Endothelial cell (in vitro differentiated cells): ENCODE measurements around the gene CYP2B6. TPM values are rescaled to one million over a fixed set of nuclear protein-coding genes. Genes with fewer than 3 reads are reported as not detected.
"Not testable (repeated sequence)": the region's sequence is repeated elsewhere in the genome, so short reads cannot be mapped to it uniquely, and the experiment has no call there.

Experiments used
- DNase-seq: peaks from one replicate; pipeline ENCODE4 v3.0.0; 2021; ENCODE audit warnings: low spot score
- H3K27ac Mint-ChIP-seq: one replicate; pipeline ENCODE4 v1.8.0; 2021; ENCODE audit warnings: mixed read lengths, inconsistent platforms; ENCODE audit not compliant: unreplicated experiment
- H3K27me3 Mint-ChIP-seq: one replicate; pipeline ENCODE4 v1.8.0; 2021; ENCODE audit warnings: mild to moderate bottlenecking, moderate library complexity, mixed read lengths, inconsistent platforms; ENCODE audit not compliant: unreplicated experiment
- H3K36me3 Mint-ChIP-seq: one replicate; pipeline ENCODE4 v1.8.0; 2021; ENCODE audit warnings: mild to moderate bottlenecking, low read depth, mixed read lengths, inconsistent platforms; ENCODE audit not compliant: unreplicated experiment
- H3K4me1 Mint-ChIP-seq: one replicate; pipeline ENCODE4 v1.8.0; 2021; ENCODE audit warnings: mild to moderate bottlenecking, mixed read lengths, inconsistent platforms; ENCODE audit not compliant: unreplicated experiment
- H3K4me3 Mint-ChIP-seq: one replicate; pipeline ENCODE4 v1.8.0; 2021; ENCODE audit warnings: mild to moderate bottlenecking, mixed read lengths, inconsistent platforms; ENCODE audit not compliant: unreplicated experiment
- H3K9me3 Mint-ChIP-seq: one replicate; pipeline ENCODE4 v1.8.0; 2021; ENCODE audit warnings: mixed read lengths, inconsistent platforms; ENCODE audit not compliant: unreplicated experiment
- total RNA-seq: library from RNA; stranded (reverse); fragmentation: NEBNext Ultra II Directional; extraction: Animal tissue kit (Norgen Biotek cat#: 25700); gene quantifications from one replicate; pipeline ENCODE4 v1.2.1, GENCODE V29; 2021; ENCODE audit not compliant: unreplicated experiment
- TF ChIP-seq, protein P1 (sequence below): fragments of 200-600 bp; sonication (generic); IDR thresholded peaks from one replicate; pipeline ENCODE4 v1.5.0; 2021; ENCODE audit warnings: antibody characterized with exemption; ENCODE audit not compliant: unreplicated experiment

CYP2B6 gene
- total RNA-seq, 1 donor from 2014 or later, result not detected

DNA sequence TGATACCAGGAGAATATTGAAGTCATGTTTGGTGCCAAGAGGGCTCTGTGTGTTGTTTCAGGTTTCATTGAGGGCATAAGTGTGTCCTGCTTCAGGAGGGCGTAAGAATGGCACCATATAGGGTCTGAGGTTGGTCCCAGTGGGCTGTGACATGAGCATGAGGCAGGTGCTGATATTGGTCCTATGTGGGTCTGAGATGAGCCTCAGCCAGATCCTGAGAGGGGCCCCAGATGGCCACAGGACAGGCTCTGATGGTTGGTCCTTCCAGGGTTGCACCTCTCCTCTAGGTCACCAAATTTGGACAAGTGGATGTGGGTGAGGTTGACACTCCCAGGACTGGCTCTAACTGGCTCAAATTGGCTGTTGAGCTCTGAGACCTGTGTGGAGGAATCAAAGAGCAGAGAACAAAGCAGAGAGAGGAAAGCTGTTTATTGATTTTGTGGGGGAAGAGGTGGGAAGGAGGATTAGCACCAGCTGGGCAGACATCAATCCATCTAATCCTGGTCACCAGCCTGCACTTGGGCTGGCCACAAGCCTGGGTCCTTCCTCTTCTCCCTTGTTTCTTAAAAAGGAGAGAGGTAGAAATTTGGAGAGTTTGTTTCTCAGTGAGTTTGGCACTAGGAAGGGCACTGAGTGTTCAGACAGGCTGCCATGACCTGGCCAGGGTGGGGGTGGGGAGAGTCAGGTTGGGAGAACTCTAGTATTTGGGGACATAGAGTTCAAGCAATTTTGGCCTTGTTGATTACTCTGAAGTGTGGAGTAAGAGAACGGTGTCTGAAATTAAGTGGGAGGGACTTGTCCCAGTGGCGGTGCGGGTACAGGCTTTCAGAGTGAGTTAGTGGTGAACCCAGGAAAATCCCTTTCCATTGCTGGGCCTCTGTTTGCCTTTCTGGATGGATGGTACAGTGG, 38.7 kb downstream of the CYP2B6 start:
- no peaks in the 10 kb centered on the region for H3K36me3 Mint-ChIP-seq
- H3K4me3 Mint-ChIP-seq, result no peak overlapping the region
- no peaks in the 10 kb centered on the region for H3K9me3 Mint-ChIP-seq
- no peaks in the 10 kb centered on the region for H3K4me1 Mint-ChIP-seq
- no peak for DNase-seq
- peaks cover 2% of the 10 kb centered on the region for H3K27me3 Mint-ChIP-seq
- no peak overlapping the region for H3K27ac Mint-ChIP-seq
- TF ChIP-seq, protein P1, sequence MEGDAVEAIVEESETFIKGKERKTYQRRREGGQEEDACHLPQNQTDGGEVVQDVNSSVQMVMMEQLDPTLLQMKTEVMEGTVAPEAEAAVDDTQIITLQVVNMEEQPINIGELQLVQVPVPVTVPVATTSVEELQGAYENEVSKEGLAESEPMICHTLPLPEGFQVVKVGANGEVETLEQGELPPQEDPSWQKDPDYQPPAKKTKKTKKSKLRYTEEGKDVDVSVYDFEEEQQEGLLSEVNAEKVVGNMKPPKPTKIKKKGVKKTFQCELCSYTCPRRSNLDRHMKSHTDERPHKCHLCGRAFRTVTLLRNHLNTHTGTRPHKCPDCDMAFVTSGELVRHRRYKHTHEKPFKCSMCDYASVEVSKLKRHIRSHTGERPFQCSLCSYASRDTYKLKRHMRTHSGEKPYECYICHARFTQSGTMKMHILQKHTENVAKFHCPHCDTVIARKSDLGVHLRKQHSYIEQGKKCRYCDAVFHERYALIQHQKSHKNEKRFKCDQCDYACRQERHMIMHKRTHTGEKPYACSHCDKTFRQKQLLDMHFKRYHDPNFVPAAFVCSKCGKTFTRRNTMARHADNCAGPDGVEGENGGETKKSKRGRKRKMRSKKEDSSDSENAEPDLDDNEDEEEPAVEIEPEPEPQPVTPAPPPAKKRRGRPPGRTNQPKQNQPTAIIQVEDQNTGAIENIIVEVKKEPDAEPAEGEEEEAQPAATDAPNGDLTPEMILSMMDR, result no peak

DNA sequence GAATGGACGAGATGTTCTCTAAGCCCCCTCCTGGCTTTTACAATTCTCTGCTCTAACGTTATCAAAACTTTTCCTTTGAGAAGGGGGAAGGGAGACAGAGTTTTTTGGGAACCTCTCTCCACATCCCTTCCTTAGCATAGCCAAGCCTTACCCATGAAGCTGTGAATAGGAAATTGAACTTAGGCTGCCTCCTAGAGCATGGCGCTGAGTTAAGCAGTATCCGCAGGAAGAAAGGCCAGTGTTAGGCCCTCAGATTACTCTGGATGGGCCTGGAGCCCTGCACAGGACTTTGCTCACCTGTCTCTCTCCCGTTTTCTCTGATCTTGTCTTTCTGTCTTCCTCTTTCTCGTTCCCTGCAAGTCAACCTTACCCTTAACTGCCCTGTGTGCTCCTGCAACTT, 39.6 kb downstream of the CYP2B6 start:
- Mint-ChIP-seq H3K4me1 (no peaks in the 10 kb centered on the region), H3K9me3 (no peaks in the 10 kb centered on the region), H3K27ac (no peak overlapping the region), H3K4me3 (no peak overlapping the region), H3K27me3 (peaks cover 2% of the 10 kb centered on the region), H3K36me3 (no peaks in the 10 kb centered on the region)
- TF ChIP-seq, protein P1, result no peak
- no peak for DNase-seq

DNA sequence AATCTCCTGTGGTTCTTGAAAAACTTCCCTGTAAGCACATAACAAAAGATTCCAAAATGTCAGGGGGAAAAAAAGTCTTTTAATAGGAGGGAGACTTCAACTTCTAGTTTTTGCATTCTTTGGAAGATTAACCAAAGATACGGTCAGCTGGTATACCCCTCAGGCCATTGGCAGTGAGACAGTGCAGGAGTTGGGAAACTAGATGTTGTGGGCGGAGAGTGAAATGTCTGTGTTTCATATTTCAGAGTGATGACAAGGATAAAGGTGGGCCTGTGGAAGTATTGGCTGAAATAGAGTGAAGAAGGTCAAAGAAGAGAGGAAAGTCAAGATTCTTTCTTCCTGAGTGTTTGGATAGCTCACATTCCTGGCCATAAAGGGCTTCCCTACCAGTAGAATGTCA, 40.8 kb downstream of the CYP2B6 start:
- no peaks in the 10 kb centered on the region for H3K9me3 Mint-ChIP-seq
- H3K4me1 Mint-ChIP-seq, result no peaks in the 10 kb centered on the region
- TF ChIP-seq, protein P1, result no peak
- H3K36me3 Mint-ChIP-seq, result no peaks in the 10 kb centered on the region
- H3K4me3 Mint-ChIP-seq, result no peak overlapping the region
- no peak overlapping the region for H3K27ac Mint-ChIP-seq
- H3K27me3 Mint-ChIP-seq, result peaks cover 2% of the 10 kb centered on the region
- no peak for DNase-seq

DNA sequence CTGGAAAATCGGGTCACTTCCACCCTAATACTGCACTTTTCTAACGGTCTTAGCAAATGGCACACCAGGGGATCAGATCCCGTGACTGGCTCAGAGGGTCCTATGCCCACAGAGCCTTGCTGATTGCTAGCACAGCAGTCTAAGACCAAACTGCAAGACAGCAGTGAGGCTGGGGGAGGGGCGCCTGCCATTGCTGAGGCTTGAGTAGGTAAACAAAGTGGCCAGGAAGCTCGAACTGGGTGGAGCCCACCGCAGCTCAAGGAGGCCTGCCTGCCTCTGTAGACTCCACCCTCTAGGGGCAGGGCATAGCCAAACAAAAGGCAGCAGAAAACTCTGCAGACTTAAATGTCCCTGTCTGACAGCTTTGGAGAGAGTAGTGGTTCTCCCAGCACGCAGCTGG, 42.2 kb downstream of the CYP2B6 start:
- H3K4me3 Mint-ChIP-seq, DNase-seq, H3K36me3 Mint-ChIP-seq, H3K27ac Mint-ChIP-seq, H3K9me3 Mint-ChIP-seq, H3K4me1 Mint-ChIP-seq, H3K27me3 Mint-ChIP-seq: not testable (repeated sequence)

DNA sequence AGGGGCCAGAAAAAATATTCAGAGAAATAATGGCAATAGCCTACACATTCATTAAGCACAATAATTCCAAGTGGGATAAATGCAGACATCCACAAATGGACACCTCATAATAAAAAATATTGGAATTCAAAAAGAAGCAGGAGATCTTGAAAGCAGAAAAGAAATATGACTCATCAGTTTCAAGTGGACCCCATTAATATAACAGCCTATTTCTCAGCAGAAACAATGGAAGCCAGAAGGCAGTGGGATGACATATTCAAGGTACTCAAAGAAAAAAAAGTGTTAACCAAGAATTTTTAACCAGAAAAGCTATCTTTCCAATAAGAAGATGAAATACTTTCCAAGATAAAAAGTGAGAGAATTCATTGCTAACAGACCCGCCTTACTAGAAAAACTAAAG, 48.7 kb downstream of the CYP2B6 start:
- Mint-ChIP-seq H3K4me3 (no peak overlapping the region), H3K27me3 (peaks cover 2% of the 10 kb centered on the region), H3K36me3 (no peaks in the 10 kb centered on the region), H3K9me3 (no peaks in the 10 kb centered on the region), H3K4me1 (no peaks in the 10 kb centered on the region), H3K27ac (no peak overlapping the region)
- TF ChIP-seq, protein P1, result no peak
- no peak for DNase-seq

DNA sequence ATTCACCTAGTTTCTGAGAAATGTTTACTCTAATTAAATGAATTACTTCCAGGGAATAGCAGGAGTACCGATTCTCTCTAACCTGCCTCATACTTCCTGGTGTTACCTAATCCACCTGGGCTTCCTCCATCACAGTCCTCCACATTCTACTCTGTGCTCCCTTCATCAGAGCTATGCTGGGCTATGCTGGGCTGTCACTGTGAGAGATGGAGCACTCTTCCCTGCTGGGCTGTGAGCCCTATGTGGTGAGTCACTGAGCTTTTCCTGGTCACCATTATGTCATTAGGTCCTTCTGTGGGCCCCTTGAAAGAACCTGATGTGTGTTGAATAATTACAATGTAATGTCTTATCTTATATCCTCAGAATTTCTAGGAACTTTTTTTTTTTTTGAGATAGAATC, 54.0 kb downstream of the CYP2B6 start:
- not testable (repeated sequence) for H3K27me3 Mint-ChIP-seq, H3K4me3 Mint-ChIP-seq, DNase-seq, H3K4me1 Mint-ChIP-seq, H3K36me3 Mint-ChIP-seq, H3K27ac Mint-ChIP-seq, H3K9me3 Mint-ChIP-seq
